ENCODE data around the gene RABEP2.

GRCh38 chr16:28893291-28893690 lies 31.7 kb downstream of the RABEP2 start:
- TF ChIP-seq CTCF (IDR thresholded peaks at IDR 0.05; ENCODE audit: insufficient read depth, low read length) (no peak), GABPA (IDR thresholded peaks at IDR 0.05; ENCODE audit: low read depth) (no peak), POLR2AphosphoS5 (IDR thresholded peaks at IDR 0.05; ENCODE audit: low read depth) (no peak), REST (IDR thresholded peaks at IDR 0.05; ENCODE audit: insufficient replicate concordance, low read depth) (no peak)

Data from HL-60 (cell line).